SK-N-SH (cell line): ENCODE measurements around the gene RITA1.
A peak's percentile ranks its signal among the peaks of the same experiment; 100 is the strongest.

Experiments
- CTCF ChIP-seq: fragments of 200-600 bp; sonication (generic); IDR thresholded peaks from 2 replicates; pipeline ENCODE4 v1.6.1; 2017; ENCODE audit warnings: antibody characterized with exemption, mild to moderate bottlenecking, moderate library complexity
- EZH2phosphoT487 ChIP-seq: fragments of 200-600 bp; sonication (generic); IDR thresholded peaks from 2 replicates; pipeline ENCODE4 v1.6.1; 2017; ENCODE audit warnings: low read depth, mixed run types, mild to moderate bottlenecking, antibody characterized with exemption, moderate library complexity, borderline replicate concordance
- FOSL2 ChIP-seq: IDR thresholded peaks from 2 replicates; pipeline ENCODE4 v1.4.0; 2012; ENCODE audit warnings: low read depth, mild to moderate bottlenecking, moderate library complexity, borderline replicate concordance
- MAX ChIP-seq: IDR thresholded peaks from 2 replicates; pipeline ENCODE4 v1.4.0; 2012; ENCODE audit warnings: low read depth
- MXI1 ChIP-seq: IDR thresholded peaks from 2 replicates; pipeline ENCODE4 v1.6.1; 2012; ENCODE audit warnings: mild to moderate bottlenecking, low read depth, low read length, improper control_type of control experiment
- POLR2AphosphoS5 ChIP-seq: IDR thresholded peaks from 2 replicates; pipeline ENCODE4 v1.6.1; 2012; ENCODE audit warnings: low read depth, low read length
- SMC3 ChIP-seq: IDR thresholded peaks from 2 replicates; pipeline ENCODE4 v1.6.1; 2012; ENCODE audit warnings: low read depth, low read length, improper control_type of control experiment
- TAF1 ChIP-seq: IDR thresholded peaks from 2 replicates; pipeline ENCODE4 v1.6.1; 2012; ENCODE audit warnings: low read depth, mild to moderate bottlenecking, low read length, moderate library complexity, borderline replicate concordance

GRCh38 chr12:113194971-113195391 lies 9.5 kb downstream of the RITA1 start:
- TF ChIP-seq MAX: no peak
- TF ChIP-seq FOSL2: peak; percentile 33; the same call in 1 of the 2 replicates
- no peak for TF ChIP-seq MXI1
- 0 out of 2 replicates have a peak, but pooled peaks have one; percentile 13 for TF ChIP-seq CTCF
- TF ChIP-seq SMC3: no peak
- TF ChIP-seq TAF1: no peak
- no peak for TF ChIP-seq POLR2AphosphoS5
- no peak for TF ChIP-seq EZH2phosphoT487
